Stomach (tissue), 9 donors: Measurements from ENCODE around the gene TPX2. TPM values are rescaled to one million over a fixed set of nuclear protein-coding genes. Genes with fewer than 3 reads are reported as not detected.

Source experiments
- DNase-seq, 2 donors: peaks; one replicate each; pipeline versions ENCODE4 v3.0.0 to v3.0.0-alpha.2; 2013 to 2019
- H3K27ac ChIP-seq, 5 donors: fragments of 200-600 bp in 4 of 5; sonication (generic) in 4 of 5; one replicate each; pipeline ENCODE4 v1.5.1; 2013 to 2019; ENCODE audit warnings: mild to moderate bottlenecking in 1 of 5, moderate library complexity in 1 of 5
- H3K27me3 ChIP-seq, 3 donors: fragments of 200-600 bp; sonication (generic); one replicate each; pipeline ENCODE4 v1.5.1; 2017 to 2019; ENCODE audit warnings: mixed run types in 1 of 3
- H3K36me3 ChIP-seq, 4 donors: fragments of 200-600 bp; sonication (generic); 1 replicate in 3 of 4; 2 replicates in 1 of 4; pipeline ENCODE4 v1.5.1; 2016 to 2019
- H3K4me1 ChIP-seq, 4 donors: fragments of 200-600 bp; sonication (generic); one replicate each; pipeline ENCODE4 v1.5.1; 2016 to 2019
- H3K4me3 ChIP-seq, 4 donors: fragments of 200-600 bp; sonication (generic) in 3 of 4; one replicate each; pipeline ENCODE4 v1.5.1; 2016 to 2019; ENCODE audit warnings: mild to moderate bottlenecking in 1 of 4
- H3K9me3 ChIP-seq, 4 donors: fragments of 200-600 bp; sonication (generic); one replicate each; pipeline ENCODE4 v1.5.1; 2016 to 2019
- EP300 ChIP-seq: sonication (generic); formaldehyde crosslinking; IDR thresholded peaks from one replicate; pipeline ENCODE4 v1.6.1; 2017; ENCODE audit warnings: antibody characterized with exemption
- POLR2A ChIP-seq, 4 donors: fragments of 450-650 bp; IDR thresholded peaks; one replicate each; pipeline ENCODE4 v1.6.1; 2016; ENCODE audit warnings: antibody characterized with exemption in 4 of 4, control low read depth in 2 of 4, mild to moderate bottlenecking in 1 of 4, moderate library complexity in 1 of 4
- POLR2AphosphoS5 ChIP-seq, 3 donors: sonication (generic); formaldehyde crosslinking; IDR thresholded peaks; one replicate each; pipeline ENCODE4 v1.6.1; 2016; ENCODE audit warnings: antibody characterized with exemption in 3 of 3
- WGBS, 5 donors: extraction: QIAGEN DNeasy Blood & Tissue Kit in 3 of 5; methylation state at CpG; one replicate each; pipeline versions ENCODE4 v1.1.5 to v1.1.7; 2013 to 2018; 5-methylcytosine and 5-hydroxymethylcytosine counted together
- intact Hi-C: fragments of 100-400 bp; cut with DNase I; formaldehyde crosslinking; loops from one replicate; pipeline ENCODE4 v1.15.1; 2023; ENCODE audit warnings: low total_unique reads
- polyA plus RNA-seq, 3 donors: library from polyadenylated mRNA; stranded (reverse); fragments of 200-250 nt; gene quantifications; one replicate each; pipeline ENCODE4 v1.2.3, GENCODE V29; 2013
- total RNA-seq, 5 donors: library from RNA; depleted of rRNA; stranded (reverse); fragments of >200 nt; gene quantifications; one replicate each; pipeline versions ENCODE4 v1.1.0 to v1.2.3, GENCODE V29; 2014 to 2016
- TF ChIP-seq, protein P1 (sequence below), 7 experiments: fragments of 450-650 bp in 4 of 7; fragments of 200-600 bp in 3 of 7; sonication (generic) in 3 of 7; IDR thresholded peaks; one replicate each; pipeline ENCODE4 v1.5.1; 2016 to 2019; ENCODE audit warnings: antibody characterized with exemption in 7 of 7, control low read depth in 2 of 7, mild to moderate bottlenecking in 1 of 7
- donor health status: healthy with polysubstance abuse.
- donor health status: Bipolar disorder and iron deficiency.
- donor health status: healthy.

TPX2 gene
- total and polyA plus RNA-seq, 8 donors: 1.7 to 11.4 (median 6.7) TPM

GRCh38 chr20:31720486-31721407 lies 18.3 kb upstream of the TPX2 start:
- peaks cover 0 to 19% (median 11%) of the 10 kb centered on the region in 4 donors for H3K36me3 ChIP-seq
- H3K9me3 ChIP-seq: no peaks in the 10 kb centered on the region
- H3K4me3 ChIP-seq: peak overlapping the region; percentile 70 to 78 (median 72)
- WGBS, 5 donors: 4 to 19% (median 16%) methylated on average over 7 of the region's 7 CpGs
- peak; percentile 36 to 78 for DNase-seq
- TF ChIP-seq POLR2AphosphoS5 (IDR thresholded peaks at IDR 0.05) (no peak), POLR2A (IDR thresholded peaks at IDR 0.05) (no peak), EP300 (no peak)
- TF ChIP-seq, protein P1, sequence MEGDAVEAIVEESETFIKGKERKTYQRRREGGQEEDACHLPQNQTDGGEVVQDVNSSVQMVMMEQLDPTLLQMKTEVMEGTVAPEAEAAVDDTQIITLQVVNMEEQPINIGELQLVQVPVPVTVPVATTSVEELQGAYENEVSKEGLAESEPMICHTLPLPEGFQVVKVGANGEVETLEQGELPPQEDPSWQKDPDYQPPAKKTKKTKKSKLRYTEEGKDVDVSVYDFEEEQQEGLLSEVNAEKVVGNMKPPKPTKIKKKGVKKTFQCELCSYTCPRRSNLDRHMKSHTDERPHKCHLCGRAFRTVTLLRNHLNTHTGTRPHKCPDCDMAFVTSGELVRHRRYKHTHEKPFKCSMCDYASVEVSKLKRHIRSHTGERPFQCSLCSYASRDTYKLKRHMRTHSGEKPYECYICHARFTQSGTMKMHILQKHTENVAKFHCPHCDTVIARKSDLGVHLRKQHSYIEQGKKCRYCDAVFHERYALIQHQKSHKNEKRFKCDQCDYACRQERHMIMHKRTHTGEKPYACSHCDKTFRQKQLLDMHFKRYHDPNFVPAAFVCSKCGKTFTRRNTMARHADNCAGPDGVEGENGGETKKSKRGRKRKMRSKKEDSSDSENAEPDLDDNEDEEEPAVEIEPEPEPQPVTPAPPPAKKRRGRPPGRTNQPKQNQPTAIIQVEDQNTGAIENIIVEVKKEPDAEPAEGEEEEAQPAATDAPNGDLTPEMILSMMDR (IDR thresholded peaks at IDR 0.05): no peak
- peaks cover 41 to 69% (median 64%) of the 10 kb centered on the region in 4 donors for H3K4me1 ChIP-seq
- no peaks in the 10 kb centered on the region for H3K27me3 ChIP-seq
- peak overlapping the region; percentile 97 to 100 (median 98) for H3K27ac ChIP-seq
- intact Hi-C loops: no loop called here

DNA sequence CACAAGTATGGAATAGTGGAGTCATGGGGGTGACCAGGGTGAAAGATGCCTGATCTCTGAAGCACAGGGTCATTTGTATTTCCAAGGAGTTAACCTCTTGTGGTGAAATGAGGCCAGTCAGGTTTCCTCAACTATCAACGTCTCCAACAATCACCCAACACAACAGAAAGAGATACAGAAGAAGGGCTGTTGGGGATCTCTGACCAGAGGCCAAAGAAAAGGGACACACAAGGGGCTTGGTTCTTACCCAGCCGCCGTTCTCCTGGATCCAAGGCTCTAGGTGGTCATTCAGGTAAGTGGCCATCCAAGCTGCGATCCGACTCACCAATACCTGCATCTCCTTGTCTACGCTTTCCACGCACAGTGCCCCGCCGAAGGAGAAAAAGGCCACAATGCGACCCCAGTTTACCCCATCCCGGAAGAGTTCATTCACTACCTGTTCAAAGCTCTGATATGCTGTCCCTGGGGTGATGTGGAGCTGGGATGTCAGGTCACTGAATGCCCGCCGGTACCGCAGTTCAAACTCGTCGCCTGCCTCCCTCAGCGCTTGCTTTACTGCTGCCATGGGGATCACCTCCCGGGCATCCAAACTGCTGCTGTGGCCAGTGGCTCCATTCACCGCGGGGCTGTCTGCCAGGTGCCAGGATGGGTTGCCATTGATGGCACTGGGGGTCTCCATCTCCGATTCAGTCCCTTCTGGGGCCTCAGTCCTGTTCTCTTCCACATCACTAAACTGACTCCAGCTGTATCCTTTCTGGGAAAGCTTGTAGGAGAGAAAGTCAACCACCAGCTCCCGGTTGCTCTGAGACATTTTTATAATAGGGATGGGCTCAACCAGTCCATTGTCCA lies 17.5 kb upstream of the TPX2 start:
- H3K27me3 ChIP-seq: no peaks in the 10 kb centered on the region
- H3K4me1 ChIP-seq: peaks cover 41 to 60% (median 55%) of the 10 kb centered on the region in 4 donors
- intact Hi-C loops: no loop called here
- no peaks in the 10 kb centered on the region for H3K9me3 ChIP-seq
- WGBS, 5 donors: 16 to 45% (median 29%) methylated on average over 20 to 22 of the region's 22 CpGs
- peak; percentile 43 to 46 for DNase-seq
- H3K27ac ChIP-seq: peak overlapping the region; percentile 97 to 100 (median 98)
- TF ChIP-seq POLR2A (IDR thresholded peaks at IDR 0.05) (no peak), EP300 (no peak), POLR2AphosphoS5 (IDR thresholded peaks at IDR 0.05) (no peak)
- TF ChIP-seq, protein P1 (IDR thresholded peaks at IDR 0.05): no peak
- peaks cover 0 to 17% (median 9%) of the 10 kb centered on the region in 4 donors for H3K36me3 ChIP-seq
- H3K4me3 ChIP-seq: peak overlapping the region; percentile 70 to 78 (median 72)

DNA sequence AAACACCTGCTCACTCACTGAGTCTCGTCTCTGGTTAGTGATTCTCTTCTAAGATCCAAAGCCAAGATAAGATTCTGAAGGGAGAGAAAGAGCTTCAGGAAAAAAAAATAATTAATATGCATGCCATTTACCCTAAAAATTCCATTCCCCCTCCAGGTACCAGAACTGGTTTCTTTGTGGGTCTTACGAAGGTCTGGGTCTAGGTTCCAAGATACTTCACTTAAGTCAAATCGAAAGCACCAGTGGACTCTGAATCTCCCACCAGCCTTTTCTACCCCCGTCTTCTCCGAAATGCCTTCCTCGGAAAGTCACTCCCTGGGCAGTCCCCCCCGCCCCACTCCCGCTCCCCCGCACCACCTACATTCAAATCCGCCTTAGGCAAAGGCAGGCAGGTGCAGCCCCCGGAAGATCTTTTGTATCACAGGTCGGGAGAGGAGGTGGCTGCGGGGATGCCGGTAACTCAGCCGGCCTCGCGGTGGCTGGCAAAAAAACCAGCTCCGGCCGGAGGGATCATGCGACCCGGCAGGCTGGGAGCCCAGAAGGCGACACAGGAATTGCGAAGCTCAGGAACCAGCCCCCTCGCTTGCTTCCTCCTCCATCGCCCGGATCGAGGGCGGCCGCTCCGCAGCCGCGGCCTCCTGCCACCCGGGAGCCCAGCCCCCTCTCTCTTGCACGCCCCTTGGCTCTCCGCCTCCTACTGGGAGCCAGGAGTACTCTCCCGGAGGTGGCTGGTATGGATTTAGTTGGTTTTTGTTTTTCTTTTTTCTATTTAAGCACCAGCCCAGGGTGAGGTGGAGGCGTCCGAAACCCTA lies 16.6 kb upstream of the TPX2 start, which contains the start of gene BCL2L1:
Gene BCL2L1, minus strand, starts transcription at position 612 of the 812 bp plus-strand sequence. CDS start 650 bp downstream, outside the sequence.
- TF ChIP-seq EP300: no peak
- TF ChIP-seq POLR2A (IDR thresholded peaks at IDR 0.05): peak in 2 of 4 donors; percentile 53 to 76
- TF ChIP-seq, protein P1 (IDR thresholded peaks at IDR 0.05): peak in 5 of 7 experiments; percentile 65 to 96 (median 74)
- TF ChIP-seq POLR2AphosphoS5 (IDR thresholded peaks at IDR 0.05): peak; percentile 58 to 90 (median 85)
- H3K36me3 ChIP-seq: peaks cover 0 to 17% (median 8%) of the 10 kb centered on the region in 4 donors
- H3K27ac ChIP-seq: peak within 1 kb of the TSS; percentile 97 to 100 (median 98)
- no peaks in the 10 kb centered on the region for H3K9me3 ChIP-seq
- H3K27me3 ChIP-seq: no peaks in the 10 kb centered on the region
- intact Hi-C loops: no loop called here
- DNase-seq: peak; percentile 91 to 94
- H3K4me3 ChIP-seq: peak within 1 kb of the TSS; percentile 70 to 78 (median 72)
- H3K4me1 ChIP-seq: peaks cover 34 to 52% (median 46%) of the 10 kb centered on the region in 4 donors
- 0 to 2% (median 1%) methylated on average over 27 to 38 of the region's 38 CpGs for WGBS, 5 donors
